HG02981 (cell line): Measurements from ENCODE around the gene DNAAF2.
A peak's percentile ranks its signal among the peaks of the same experiment; 100 is the strongest.
"Not testable (repeated sequence)": the region's sequence is repeated elsewhere in the genome, so short reads cannot be mapped to it uniquely, and the experiment has no call there.

Experiments
- ATAC-seq: cut with Tn5 transposase; IDR thresholded peaks from one replicate; pipeline ENCODE4 v1.9.1; 2021; ENCODE audit warnings: mild to moderate bottlenecking, moderate library complexity; ENCODE audit not compliant: unreplicated experiment

DNAAF2 gene

DNA sequence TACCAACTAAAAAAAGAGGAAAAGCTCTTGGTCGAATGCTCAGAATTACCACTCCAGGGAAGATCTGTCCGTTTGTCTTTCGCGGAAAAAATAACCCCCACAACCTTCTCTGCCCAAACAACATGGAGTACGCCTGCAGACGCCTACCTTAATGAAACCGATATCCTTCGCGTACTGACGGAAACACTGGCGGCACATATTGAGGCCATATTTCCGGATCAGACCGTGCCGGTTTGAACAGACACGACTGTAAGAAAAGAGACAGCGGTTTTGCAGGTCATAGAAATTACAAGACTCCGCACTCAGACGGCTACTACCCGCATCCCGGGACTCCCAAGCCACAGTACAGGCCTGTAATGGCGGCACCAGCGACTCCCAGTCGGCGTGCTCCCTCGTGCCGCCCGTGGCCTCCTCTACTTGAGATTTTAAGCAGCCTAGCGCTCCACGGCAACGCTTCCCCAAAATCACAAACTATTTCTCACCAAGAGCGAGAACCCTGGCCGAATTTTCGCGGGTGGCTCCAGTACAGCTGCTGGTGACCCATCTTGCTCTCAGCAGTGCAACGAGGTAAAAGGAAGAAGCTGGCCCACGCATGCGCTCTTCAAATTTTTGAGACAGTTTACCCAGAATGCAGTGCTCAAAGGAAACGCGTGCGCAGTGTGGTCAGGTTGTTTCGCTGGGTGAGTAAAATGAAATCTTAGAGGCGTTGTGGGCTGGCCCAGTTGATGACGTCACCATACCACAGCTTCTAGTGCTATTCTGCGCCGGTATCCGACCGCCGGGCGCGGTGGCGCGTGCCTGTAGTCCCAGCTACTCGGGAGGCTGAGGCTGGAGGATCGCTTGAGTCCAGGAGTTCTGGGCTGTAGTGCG is 49.0 kb downstream of the DNAAF2 start, which contains the start of gene RPS29:
Gene RPS29, minus strand, starts transcription at position 578 of the 870 bp plus-strand sequence. Its CDS starts 34 bp downstream, at position 544.
- peak; percentile 90 for ATAC-seq

DNA sequence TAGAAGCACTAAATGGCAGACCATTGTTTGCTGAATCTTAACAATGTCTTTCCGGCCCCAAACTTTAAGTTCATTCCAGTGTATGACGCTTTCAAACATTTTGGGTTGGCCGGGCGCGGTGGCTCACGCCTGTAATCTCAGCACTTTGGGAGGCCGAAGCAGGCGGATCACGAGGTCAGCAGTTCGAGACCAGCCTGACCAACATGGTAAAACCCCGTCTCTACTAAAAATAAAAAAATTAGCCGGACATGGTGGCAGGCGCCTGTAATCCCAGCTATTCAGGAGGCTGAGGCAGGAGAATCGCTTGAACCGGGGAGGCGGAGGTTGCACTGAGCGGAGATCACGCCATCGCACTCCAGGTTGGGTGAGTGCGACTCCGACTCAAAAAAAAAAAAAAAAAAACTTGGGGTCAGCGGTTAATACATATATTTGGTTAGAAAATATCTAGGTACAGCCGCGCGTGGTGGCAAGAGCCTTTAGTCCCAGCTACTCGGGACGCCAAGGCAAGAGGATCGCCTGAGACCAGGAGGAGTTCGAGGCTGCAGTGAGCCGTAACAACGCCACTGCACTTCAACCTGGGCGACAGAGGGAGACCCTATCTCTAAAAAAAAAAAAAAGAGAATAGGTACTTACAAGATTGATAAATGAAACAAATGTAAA is 49.9 kb downstream of the DNAAF2 start:
- ATAC-seq, result not testable (repeated sequence)

DNA sequence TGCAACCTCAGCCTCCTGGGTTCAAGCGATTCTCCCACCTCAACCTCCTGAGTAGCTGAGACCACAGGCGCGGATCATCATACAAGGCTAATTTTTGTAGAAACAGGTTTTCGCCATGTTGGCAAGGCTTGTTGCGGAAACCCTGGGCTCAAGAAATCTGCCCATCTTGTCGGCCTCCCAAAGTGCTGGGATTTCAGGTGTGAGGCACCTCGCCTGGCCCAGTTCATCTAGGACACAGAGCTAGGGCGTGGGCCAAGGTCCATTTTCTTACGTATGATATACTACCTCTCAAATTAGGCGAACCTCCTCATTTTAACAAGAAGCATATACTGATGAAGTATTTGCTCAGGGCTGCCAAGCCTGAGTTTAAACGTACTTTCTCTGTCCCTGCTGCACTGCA is 51.0 kb downstream of the DNAAF2 start:
- ATAC-seq, result no peak

DNA sequence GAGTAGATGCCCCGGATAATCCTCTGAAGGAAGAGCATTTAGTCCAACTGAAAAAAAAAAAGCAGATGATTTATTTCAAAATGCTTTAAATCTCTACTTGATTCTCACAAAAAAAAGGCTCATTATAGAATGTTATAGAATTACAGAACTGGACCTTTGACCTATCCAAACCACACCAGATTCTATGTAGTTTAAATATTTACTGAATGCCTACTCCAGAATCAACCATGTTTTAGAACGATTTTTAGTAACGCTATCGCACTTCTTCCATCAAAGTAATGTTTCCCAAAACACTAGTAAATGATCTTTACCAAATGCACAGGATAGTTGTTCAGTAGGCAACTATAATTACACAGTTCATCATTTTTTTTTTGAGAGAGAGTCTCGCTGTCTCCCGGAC is 51.4 kb downstream of the DNAAF2 start:
- no peak for ATAC-seq

DNA sequence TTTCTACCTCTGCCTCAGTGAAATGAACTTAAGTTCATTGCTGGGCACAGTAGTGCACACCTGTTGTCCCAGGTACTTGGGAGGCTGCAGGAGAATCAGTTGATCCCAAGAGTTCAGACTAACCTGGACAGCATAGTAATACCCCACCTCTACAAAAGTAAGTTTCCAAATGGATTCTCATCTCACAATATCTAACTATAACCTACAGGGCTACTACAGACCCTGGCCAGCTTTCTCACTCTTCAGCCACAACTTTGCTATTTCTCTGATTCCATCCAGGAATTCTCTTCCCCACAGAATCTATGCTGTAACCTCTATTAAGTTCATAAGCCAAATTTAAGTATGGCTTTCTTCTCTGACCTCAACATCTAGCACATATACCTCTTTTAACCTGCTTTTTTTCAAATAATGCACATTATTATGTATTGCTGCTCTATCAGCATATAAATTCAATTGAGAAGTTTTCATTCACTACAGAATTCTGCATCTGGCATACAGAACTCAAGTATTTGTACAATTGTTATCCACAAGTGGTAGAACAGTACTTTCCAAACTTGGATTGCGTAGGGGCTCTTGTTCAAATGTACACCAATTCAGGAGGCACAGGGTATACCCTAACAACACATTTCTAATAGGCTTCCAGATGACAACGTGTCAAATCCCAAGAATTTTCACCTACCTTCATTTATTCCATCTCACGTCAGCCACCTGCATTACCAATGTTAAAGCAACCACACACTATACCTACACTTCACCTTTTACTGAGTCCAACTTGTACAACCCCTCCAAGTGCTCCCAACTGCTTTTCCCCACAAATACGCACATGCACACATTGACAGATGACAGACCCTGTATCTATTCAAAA is 52.7 kb downstream of the DNAAF2 start:
- ATAC-seq, result no peak

DNA sequence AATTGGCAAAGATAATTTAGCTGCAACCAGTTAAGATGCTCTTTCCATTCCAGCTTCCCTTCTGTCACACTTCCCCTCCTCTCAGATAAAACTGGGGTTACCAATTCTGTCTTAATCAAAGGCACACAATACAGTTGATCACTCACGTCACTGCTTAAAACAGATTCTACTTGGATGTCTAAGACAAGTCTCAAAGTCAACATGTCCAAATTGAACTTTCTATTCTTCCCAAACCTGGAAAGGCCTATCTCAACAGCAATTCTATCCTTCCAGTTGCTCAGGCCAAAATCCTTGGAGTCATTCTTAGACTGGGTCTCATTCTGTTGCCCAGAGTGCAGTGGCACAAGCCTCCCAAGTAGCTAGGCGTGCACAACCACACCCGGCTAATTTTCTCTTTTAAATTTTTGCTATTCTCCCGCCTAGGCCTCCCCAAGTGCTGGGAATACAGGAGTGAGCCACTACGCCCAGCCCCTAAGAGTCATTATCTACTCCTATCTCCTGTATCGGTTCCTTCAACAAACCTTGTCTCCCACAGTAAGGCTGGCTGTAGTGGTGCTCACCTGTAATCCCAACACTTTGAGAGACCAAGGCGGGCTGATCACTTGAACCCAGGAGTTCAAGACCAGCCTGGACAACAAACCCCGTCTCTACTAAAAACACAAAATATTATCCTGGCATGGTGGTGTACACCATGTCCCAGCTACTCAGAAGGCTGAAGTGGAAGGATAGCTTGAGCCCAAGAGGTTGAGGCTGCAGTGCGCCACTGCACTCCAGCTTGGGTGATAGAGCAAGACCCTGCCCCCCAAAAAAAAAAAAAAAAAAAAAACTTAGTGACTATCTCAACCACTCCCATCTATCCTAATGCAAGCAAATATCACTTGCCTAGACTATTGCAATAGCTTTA is 53.6 kb downstream of the DNAAF2 start:
- no peak for ATAC-seq

DNA sequence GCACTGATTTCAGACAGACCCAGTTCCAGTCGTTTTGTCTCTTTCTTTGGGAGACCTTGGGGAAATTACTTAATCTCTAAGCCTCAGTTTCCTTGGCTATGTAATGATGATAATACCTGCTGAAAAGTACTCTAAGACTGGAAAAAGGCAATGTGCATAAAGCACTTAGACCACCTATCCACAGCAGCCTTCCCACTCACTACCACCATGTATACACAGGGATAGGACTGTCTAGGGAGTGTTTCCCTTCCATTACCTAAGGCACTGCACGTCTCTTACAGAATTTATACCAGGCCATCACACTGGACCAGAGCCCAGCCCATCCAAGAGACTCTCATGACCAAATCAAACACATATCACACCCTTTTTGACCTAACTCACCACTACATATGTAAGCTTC is 55.2 kb downstream of the DNAAF2 start:
- ATAC-seq, result no peak

DNA sequence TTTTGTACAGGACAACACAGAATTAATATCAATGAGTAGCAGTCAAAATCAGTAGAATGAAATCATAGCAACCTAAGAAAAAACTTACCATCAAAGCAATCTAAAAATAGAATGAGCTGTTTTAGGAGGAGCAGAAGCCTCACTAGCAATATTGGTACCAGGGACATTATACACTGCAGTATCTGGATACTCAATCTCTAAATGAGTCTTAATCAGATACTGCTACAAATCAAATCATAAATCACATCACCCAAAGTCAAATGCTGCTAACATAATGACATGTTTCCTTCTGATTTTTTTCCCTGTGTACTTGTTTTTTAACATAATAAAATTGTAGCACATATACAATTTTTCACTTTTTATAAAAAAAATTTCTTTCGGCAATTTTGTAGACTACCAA is 56.9 kb downstream of the DNAAF2 start:
- ATAC-seq, result no peak
